Daoy (cell line): ENCODE data around the gene SEPTIN5. TPM values are rescaled to one million over a fixed set of nuclear protein-coding genes. Genes with fewer than 3 reads are reported as not detected.
A peak's percentile ranks its signal among the peaks of the same experiment; 100 is the strongest.
"Not testable (repeated sequence)": the region's sequence is repeated elsewhere in the genome, so short reads cannot be mapped to it uniquely, and the experiment has no call there.

Experiments
- DNase-seq: peaks from one replicate; pipeline ENCODE4 v3.0.0-alpha.2; 2015; ENCODE audit warnings: low read depth
- total RNA-seq: library from RNA; depleted of rRNA; stranded (reverse); fragments of >200 nt; shearing (Covaris generic); gene quantifications from 2 replicates; pipeline ENCODE4 v1.2.3, GENCODE V29; 2014

SEPTIN5 gene
- total RNA-seq, 1 experiment from 2014 or later, result 6.1 TPM

DNA sequence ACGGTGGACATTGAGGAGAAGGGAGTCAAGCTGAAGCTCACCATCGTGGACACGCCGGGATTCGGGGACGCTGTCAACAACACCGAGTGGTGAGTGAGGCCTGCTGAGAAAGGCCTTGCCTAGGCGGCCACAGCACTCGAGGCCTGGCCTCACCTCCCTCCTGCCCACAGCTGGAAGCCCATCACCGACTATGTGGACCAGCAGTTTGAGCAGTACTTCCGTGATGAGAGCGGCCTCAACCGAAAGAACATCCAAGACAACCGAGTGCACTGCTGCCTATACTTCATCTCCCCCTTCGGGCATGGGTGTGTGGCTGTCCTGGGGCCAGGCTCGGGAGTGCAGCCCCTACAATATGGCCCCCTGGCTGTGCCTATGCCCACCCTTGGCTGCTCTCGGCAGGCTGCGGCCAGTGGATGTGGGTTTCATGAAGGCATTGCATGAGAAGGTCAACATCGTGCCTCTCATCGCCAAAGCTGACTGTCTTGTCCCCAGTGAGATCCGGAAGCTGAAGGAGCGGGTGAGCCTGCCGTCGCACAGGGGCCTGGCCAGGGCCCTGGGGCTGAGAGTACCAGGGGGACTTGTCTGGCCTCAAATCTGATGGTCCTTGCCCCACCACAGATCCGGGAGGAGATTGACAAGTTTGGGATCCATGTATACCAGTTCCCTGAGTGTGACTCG is 6.0 kb downstream of the SEPTIN5 start:
- no peak for DNase-seq

DNA sequence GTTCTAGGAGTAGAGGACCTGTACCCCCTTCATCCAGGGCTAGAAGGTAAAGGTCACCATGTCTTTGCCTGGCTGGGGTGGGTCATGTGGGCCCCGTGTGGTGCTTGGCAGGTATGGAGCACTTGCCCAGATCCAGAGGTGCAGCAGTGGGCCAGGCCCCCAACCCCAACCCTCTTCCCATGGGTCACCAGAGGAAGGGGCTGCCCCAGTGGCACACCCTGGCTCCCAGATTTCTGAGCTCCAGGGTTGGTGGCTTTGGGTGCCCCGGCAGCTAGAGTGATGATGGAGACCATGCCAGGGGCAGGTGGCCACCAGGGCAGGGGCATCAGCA is 6.7 kb downstream of the SEPTIN5 start:
- no peak for DNase-seq

DNA sequence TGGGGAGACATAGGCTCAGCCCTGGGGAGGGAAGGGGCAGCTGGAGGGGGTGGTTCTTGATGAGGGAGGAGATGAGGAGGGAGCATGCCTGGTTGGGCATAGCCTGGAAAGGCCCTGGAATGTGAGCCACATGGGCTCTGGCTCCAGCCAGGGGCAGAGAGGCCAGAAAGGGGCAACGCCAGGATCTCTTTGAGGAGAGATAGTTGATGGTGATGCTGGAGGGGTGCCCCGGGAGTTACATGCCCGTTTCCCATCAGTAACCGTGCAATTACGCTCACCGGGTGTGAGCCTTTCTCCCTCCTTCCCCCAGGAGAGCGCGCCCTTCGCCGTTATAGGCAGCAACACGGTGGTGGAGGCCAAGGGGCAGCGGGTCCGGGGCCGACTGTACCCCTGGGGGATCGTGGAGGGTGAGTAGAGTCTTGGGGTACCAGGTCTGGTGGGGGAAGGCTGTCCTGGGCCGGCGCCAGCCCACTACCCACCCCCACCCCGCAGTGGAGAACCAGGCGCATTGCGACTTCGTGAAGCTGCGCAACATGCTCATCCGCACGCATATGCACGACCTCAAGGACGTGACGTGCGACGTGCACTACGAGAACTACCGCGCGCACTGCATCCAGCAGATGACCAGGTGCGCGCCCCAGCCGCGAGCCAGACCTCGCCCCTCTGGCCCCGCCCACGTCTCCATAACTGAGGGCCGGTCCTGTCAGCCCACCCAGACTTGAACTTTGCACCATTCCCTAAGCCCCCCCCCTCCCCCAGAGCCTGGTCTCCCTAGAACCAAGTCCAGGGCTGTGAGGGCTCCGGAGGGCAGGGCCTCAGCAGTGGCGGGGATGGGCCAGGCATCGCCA is 7.3 kb downstream of the SEPTIN5 start:
- no peak for DNase-seq

DNA sequence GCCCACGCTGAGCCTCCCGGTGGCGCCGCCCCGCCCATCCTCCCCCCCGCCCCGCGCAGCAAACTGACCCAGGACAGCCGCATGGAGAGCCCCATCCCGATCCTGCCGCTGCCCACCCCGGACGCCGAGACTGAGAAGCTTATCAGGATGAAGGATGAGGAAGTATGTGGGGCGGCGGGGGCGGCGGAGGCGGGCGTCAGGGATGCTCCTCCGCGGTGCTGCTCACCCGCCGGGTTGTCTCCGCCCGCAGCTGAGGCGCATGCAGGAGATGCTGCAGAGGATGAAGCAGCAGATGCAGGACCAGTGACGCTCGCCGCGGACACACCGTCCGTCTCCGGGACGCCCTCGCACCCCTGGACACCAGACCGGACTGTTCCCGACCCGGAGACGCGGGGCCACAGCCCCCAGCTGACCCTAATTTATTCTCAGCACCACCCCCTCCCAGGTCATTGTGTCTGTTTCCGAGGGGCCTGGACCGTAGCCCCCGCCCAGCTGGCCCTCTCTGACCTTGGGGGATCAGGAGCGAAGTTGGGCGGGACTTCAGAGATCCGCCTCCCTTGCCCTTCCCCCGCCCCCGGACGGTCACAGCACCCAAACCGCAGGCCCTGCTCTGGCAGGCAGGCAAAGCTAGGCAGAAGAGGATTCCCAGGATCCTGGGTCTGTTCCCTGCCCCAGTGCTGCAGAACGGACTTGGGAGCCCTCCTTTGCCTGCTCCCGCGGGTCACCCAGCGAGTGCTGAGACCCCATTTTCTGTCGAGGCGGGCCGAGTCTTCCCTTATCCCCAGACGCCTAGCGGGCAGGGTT is 8.1 kb downstream of the SEPTIN5 start:
- DNase-seq, result no peak

DNA sequence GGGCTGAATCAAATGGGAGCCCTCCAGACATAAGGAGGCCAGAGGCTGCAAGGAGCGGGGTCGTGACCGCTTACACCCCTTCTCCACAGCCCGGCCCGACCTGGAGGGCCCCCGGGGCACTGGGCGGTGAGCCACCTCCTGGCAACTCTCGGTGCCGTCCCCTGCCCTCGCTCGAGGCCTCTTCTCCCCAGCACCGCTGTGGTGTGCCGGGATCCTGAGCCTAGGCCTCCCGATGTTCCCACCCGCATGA is 8.6 kb downstream of the SEPTIN5 start:
- no peak for DNase-seq

DNA sequence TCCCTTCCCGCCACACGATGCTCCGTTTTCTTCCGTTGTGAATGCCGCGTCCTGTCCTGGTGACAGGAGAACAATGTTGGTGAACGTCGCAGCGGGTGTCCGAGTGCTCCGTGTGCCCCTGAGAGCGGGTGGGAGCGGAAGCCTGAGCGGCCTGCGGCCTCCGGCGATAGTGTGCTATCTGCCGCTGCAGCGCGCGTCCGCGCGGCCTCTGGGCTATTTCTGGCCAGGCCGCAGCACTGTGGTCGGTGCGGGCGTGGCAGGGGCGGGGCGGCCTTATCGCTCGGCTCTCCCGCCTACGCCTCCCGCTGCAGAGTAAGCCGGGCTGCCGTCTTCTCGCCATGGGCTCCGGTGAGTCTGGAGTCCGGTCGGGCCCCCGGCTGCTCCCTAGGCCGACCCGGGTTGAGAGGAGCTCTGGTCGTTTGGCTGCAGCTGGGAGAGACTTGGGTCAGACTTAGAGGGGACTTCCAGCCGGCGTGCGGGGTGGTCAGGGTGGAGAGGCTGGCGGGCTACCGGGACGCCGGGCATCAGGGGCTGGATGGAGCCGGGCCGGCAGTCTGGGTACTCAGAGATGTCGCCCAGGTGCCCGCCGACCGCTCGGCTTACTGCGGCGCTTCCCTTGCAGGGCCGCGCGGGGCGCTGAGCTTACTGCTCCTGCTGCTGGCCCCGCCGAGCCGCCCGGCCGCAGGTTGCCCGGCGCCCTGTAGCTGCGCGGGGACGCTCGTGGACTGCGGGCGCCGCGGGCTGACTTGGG is 9.1 kb downstream of the SEPTIN5 start, which contains the start of gene GP1BB:
Gene GP1BB, plus strand, starts transcription at position 308 of the 751 bp plus-strand sequence. Its CDS starts 31 bp downstream, at position 339.
- DNase-seq, result no peak

DNA sequence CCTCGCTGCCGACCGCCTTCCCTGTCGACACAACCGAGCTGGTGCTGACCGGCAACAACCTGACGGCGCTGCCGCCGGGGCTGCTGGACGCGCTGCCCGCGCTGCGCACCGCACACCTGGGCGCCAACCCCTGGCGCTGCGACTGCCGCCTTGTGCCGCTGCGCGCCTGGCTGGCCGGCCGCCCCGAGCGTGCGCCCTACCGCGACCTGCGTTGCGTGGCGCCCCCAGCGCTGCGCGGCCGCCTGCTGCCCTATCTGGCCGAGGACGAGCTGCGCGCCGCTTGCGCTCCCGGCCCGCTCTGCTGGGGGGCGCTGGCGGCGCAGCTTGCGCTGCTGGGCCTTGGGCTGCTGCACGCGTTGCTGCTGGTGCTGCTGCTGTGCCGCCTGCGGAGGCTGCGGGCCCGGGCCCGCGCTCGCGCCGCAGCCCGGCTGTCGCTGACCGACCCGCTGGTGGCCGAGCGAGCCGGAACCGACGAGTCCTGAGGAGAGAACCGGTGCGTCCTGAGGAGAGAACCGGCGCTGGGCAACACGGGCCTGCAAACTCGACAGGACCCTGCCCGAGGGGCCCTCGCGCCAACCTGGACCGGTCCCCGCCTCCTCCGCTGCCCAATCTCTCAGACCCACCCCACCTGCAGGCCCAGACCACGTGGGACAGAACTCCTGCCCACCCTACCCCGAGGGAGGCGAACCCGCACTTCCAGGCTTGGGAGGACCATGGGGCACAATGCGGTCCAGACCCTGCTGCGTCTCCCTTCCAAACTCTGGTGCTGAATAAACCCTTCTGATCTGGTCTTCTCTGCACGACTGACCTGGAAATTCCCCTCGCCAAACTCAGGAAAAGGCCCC is 9.9 kb downstream of the SEPTIN5 start:
- DNase-seq, result no peak

DNA sequence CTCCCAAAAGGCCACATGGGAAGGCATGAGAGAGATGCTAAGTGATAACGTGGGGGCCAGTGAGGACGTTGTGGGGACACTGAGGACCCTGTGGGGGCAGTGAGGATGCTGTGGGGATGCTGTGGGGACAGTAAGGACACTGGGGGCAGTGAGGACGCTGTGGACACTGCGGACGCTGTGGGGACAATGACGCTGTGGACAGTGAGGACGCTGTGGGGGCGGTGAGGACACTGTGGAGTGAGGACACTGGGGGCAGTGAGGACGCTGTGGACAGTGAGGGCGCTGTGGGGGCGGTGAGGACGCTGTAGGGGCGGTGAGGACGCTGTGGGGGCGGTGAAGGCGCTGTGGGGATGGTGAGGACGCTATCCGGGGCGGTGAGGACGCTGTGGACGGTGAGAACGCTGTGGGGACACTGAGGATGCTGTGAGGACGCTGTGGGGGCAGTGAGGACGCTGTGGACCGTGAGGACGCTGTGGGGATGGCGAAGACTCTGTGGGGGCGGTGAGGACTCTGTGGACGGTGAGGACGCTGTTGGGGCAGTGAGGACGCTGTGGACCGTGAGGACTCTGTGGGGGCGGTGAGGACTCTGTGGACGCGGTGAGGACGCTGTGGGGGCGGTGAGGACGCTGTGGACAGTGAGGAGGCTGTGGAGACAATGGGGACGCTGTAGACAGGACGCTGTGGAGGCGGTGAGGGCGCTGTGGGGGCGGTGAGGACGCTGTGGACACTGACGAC is 10.8 kb downstream of the SEPTIN5 start:
- DNase-seq, result no peak

DNA sequence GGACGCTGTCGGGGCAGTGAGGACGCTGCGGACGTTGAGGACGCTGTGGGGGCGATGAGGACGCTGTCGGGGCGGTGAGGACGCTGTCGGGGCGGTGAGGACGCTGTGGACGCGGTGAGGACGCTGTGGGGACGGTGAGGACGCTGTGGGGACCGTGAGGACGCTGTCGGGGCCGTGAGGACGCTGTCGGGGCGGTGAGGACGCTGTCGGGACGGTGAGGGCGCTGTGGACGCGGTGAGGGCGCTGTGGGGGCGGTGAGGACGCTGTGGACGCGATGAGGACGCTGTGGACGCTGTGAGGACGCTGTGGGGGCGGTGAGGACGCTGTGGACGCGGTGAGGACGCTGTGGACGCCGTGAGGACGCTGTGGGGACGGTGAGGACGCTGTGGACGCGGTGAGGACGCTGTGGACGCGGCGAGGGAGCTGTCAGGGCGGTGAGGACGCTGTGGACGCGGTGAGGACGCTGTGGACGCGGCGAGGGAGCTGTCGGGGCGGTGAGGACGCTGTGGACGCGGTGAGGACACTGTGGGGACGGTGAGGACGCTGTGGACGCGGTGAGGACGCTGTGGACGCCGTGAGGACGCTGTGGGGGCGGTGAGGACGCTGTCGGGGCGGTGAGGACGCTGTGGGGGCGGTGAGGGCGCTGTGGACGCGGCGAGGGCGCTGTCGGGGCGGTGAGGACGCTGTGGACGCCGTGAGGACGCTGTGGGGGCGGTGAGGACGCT is 11.9 kb downstream of the SEPTIN5 start:
- not testable (repeated sequence) for DNase-seq

DNA sequence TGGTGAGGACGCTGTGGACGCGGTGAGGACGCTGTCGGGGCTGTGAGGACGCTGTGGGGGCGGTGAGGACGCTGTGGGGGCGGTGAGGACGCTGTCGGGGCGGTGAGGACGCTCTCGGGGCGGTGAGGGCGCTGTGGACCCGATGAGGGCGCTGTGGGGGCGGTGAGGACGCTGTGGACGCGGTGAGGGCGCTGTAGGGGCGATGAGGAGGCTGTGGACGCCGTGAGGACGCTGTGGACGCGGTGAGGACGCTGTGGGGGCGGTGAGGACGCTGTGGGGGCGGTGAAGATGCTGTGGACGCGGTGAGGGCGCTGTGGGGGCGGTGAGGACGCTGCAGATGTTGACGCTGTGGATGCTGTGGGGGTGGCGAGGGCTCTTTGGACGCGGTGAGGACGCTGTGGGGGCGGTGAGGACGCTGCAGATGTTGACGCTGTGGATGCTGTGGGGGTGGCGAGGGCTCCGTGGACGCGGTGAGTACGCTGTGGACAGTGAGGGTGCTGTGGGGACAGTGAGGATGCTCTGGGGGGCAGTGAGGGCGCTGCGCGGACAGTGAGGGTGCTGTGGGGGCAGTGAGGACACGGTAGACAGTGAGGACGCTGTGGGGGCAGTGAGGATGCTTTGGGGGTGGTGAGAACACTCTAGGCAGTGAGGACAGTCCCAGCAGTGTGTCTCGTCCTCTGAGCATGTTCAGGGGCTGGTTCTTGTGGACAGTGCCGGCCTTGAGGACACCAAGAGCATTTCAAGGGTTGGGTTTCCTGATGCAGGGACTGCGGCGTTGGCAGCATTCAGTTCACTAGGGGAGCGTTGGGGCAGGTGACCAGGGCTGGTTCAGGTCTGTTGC is 13.2 kb downstream of the SEPTIN5 start:
- no peak for DNase-seq

DNA sequence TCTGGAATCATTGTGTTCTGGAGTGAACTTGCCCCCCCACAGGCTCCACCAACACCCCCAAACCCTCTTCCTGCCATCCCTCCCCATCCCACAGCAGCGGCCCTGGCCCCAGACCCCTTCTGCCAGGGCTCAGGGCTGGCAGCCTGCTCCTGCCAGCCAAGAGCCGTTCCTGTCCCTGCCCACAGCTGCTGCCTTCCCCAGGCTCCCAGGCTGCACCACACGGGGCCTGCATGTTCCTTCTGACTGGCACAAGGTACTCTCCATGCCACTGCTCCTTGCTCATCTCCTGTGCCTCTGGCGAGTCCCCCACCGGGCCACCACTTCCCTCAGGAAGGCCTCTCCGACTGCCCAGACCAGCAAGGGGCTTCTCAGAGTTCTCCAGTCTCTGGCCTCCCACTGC is 14.0 kb downstream of the SEPTIN5 start:
- DNase-seq, result no peak

DNA sequence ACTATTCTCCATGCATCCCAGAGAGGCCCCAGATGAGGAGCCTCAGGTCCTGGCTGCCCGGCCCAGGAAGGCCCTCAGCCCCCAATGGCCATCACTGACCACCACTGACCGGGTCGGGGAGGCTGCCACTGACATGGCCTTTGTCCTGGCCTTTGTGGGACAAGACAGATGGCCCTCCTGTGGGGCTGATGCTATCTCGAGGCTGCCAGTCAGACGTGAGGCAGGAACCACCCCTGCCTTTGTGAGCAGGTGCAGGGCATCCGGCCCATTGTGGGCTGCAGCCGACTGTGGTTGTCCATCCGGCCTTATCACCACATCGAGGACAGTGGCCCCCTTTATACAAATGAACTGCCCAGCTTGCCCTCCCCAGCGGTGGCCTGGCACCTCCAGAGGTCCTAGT is 14.5 kb downstream of the SEPTIN5 start:
- no peak for DNase-seq

DNA sequence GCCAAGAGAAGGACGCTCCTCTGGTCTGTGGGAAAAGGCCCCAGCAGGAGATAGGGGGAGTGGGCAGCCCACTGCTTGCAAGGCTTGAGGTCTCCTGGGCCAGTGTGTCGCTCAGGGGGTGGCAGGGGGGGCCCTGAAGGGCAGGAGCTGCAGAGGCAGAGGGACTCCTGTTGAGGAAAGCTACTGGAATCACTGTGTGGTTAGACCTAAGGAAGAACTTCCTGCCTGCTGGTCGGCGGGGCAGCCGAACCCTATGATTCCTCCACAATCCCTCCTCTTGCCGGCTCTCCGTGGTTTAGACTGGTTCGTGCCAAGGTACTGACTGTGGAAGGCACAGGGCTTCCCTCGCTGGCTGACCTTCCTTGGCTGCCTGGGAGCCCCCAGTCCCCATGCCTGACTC is 15.2 kb downstream of the SEPTIN5 start:
- DNase-seq, result no peak

DNA sequence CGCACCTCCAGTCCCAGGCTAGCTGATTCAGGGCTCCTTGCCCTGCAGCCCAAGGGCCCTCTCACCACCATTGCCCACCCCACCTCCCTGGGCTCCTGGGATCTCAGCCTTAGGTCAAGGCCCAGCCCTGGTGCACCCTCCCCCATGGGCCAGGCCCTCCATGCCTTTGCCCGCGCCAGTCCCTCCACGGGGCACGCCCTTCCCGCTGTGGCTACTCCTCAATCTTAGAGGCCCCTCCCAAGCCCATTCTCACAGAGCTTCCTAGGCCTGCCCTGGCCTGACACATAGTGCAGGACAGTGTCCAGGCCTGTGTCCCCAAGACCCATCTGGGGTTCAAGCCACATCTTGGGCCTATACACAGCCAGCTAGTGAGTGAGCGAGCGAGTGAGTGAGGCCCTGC is 15.9 kb downstream of the SEPTIN5 start:
- no peak for DNase-seq

DNA sequence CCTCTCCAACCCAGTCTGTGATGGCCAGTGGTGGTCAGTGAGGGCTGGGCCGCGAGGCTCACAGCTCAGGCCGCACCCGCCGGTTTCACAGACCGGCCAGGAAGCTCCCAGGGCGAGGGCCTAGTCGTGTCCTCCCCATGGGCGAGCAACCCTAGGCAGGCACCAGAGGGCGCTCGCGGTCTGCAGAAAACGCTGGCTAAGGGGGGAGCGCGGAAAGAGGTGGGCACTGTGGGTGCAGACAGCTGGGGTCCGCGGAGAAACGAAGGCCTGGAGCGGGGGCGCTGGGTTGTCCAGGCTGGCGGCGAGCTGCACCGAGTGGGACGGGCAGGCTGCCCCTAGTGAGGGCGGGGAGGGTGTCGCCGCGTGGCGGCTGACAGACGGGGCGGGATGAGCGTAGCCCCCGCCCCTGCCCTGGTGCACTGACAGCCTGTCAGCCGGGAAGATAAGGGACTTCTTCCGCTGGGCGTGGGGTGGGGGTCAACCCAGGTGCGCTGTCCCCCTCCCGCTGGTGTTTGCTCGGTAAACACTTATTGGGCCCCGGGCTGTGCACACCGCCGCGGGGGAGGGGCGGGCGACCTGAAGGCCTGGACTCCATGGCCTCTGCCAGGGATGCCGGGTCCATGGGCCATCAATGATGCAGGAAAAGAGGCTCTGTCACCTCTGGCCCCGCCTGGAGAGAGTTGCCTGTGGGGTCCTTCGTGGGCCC is 16.5 kb downstream of the SEPTIN5 start:
- peak; percentile 79 for DNase-seq

DNA sequence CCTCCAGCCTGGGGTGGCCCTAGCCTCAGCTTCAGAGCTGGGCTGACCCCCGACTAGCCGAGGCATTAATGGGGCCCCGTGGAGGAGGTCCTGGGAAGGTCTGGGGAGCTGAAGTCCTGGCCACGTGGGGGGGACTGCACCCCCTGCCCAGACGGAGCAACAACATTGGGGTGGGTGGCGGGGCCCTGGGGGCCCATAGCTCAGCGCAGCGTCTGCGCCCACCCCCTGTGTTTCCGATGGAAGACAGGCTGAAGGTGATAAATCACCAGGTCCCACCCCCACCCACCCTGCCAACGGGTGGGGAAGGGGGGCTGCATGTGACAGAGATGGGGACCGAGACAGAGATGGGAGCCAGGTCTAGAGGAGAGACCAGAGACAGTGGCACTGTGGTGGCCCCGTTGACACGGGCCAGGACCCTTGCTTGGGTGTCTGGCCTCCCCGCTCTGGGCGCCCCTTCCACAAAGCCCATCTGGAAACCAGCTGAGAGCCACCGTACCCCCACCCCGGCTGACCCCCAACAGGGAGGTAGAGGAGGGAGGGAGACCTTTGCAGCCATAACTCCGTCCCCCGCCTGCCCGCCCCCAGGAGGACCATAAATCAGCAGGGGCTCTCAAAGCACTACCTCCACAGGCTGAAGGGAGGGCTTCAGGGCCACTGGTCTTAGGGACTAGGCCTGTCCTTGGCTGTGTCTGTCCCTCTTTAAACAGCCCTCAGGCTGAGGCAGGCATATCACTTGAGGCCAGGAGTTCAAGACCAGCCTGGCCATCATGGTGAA is 17.2 kb downstream of the SEPTIN5 start:
- DNase-seq, result no peak

DNA sequence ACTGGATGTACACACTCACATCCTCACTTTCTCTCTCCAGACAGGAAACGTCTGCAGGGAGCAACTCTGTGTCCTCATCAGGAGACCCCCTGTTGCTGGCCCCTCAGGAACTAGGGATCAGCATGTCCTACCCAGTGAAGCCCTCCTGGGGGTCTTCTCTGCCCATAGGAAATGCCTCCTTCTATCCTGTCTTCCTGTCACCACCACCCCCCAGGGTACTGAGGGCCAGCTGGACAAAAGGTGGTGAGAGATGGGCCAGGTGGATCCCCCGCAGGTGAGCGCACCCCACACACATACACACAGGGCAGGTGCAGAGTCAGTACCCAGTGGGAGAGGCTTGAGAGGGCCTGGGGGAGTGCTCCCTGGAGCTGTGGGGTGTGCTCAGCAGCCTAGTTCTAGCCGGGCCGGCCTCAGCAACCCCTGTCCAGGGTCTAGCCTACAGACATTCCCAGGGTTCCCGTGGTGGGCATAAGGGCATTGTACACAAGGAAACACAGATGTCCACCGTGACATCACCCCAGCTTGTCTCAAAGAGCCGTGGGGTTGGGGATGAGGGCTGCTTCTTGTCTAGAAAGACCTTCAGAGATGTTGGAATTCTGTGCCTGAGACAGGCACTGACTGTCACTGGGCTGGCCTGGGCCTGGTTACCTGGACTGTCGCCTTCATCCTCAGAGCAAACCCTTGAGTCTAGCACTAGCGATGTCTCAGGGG is 18.3 kb downstream of the SEPTIN5 start:
- DNase-seq, result no peak
